ENCODE results near the gene GTF2A1.
"Not testable (repeated sequence)": the region's sequence is repeated elsewhere in the genome, so short reads cannot be mapped to it uniquely, and the experiment has no call there.

GTF2A1 gene

GRCh38 chr14:81233615-81234014, 12.9 kb upstream of the GTF2A1 start:
- no peak for DNase-seq (ENCODE audit: extremely low read depth in 1 of 2, low read depth in 1 of 2)

- DNase-seq (ENCODE audit: extremely low read depth in 1 of 2, low read depth in 1 of 2), result no peak
Observed at GRCh38 chr14:81231540-81231939, 10.8 kb upstream of the GTF2A1 start.

- DNase-seq (ENCODE audit: extremely low read depth in 1 of 2, low read depth in 1 of 2), result no peak
Observed at GRCh38 chr14:81224222-81224621, 3.5 kb upstream of the GTF2A1 start.

GRCh38 chr14:81223788-81224187, 3.0 kb upstream of the GTF2A1 start:
- DNase-seq (ENCODE audit: extremely low read depth in 1 of 2, low read depth in 1 of 2), result not testable (repeated sequence)

- DNase-seq (ENCODE audit: extremely low read depth in 1 of 2, low read depth in 1 of 2), result no peak
Observed at GRCh38 chr14:81222691-81223090, 1.9 kb upstream of the GTF2A1 start.

- no peak for DNase-seq (ENCODE audit: extremely low read depth in 1 of 2, low read depth in 1 of 2)
Observed at GRCh38 chr14:81222126-81222525, 1.4 kb upstream of the GTF2A1 start.

- DNase-seq (ENCODE audit: extremely low read depth in 1 of 2, low read depth in 1 of 2), result no peak
Observed at GRCh38 chr14:81221579-81222102, 882 bp upstream of the GTF2A1 start.

- DNase-seq (ENCODE audit: extremely low read depth in 1 of 2, low read depth in 1 of 2), result no peak
Observed at GRCh38 chr14:81220580-81220829, 254 bp downstream of the GTF2A1 start.

- no peak for DNase-seq (ENCODE audit: extremely low read depth in 1 of 2, low read depth in 1 of 2)
Observed at GRCh38 chr14:81219759-81220579, 790 bp downstream of the GTF2A1 start.

- peak; percentile 51 to 73 for DNase-seq (ENCODE audit: extremely low read depth in 1 of 2, low read depth in 1 of 2)
Observed at GRCh38 chr14:81219210-81219758, 1.5 kb downstream of the GTF2A1 start.

- no peak for DNase-seq (ENCODE audit: extremely low read depth in 1 of 2, low read depth in 1 of 2)
Observed at GRCh38 chr14:81211844-81212243, 8.9 kb downstream of the GTF2A1 start.

GRCh38 chr14:81209167-81209836, 11.5 kb downstream of the GTF2A1 start:
- DNase-seq (ENCODE audit: extremely low read depth in 1 of 2, low read depth in 1 of 2), result no peak

GRCh38 chr14:81208489-81208888, 12.3 kb downstream of the GTF2A1 start:
- no peak for DNase-seq (ENCODE audit: extremely low read depth in 1 of 2, low read depth in 1 of 2)

- no peak for DNase-seq (ENCODE audit: extremely low read depth in 1 of 2, low read depth in 1 of 2)
Observed at GRCh38 chr14:81206115-81206514, 14.6 kb downstream of the GTF2A1 start.

GRCh38 chr14:81205639-81206038, 15.1 kb downstream of the GTF2A1 start:
- no peak for DNase-seq (ENCODE audit: extremely low read depth in 1 of 2, low read depth in 1 of 2)

- DNase-seq (ENCODE audit: extremely low read depth in 1 of 2, low read depth in 1 of 2), result no peak
Observed at GRCh38 chr14:81200054-81200453, 20.7 kb downstream of the GTF2A1 start.

- DNase-seq (ENCODE audit: extremely low read depth in 1 of 2, low read depth in 1 of 2), result no peak
Observed at GRCh38 chr14:81199084-81199483, 21.7 kb downstream of the GTF2A1 start.

- DNase-seq (ENCODE audit: extremely low read depth in 1 of 2, low read depth in 1 of 2), result no peak
Observed at GRCh38 chr14:81198651-81199050, 22.1 kb downstream of the GTF2A1 start.

- no peak for DNase-seq (ENCODE audit: extremely low read depth in 1 of 2, low read depth in 1 of 2)
Observed at GRCh38 chr14:81193924-81194633, 26.7 kb downstream of the GTF2A1 start.

GRCh38 chr14:81192594-81192993, 28.2 kb downstream of the GTF2A1 start:
- DNase-seq (ENCODE audit: extremely low read depth in 1 of 2, low read depth in 1 of 2), result no peak

- no peak for DNase-seq (ENCODE audit: extremely low read depth in 1 of 2, low read depth in 1 of 2)
Observed at GRCh38 chr14:81187832-81188522, 32.8 kb downstream of the GTF2A1 start.
